Lower leg skin (tissue), 4 donors: Measurements from ENCODE around the gene GTF2A2. TPM values are rescaled to one million over a fixed set of nuclear protein-coding genes. Genes with fewer than 3 reads are reported as not detected.

Source experiments
- DNase-seq, 2 donors: peaks; one replicate each; pipeline ENCODE4 v3.0.0-alpha.2; 2019; ENCODE audit warnings: low spot score in 2 of 2
- H3K4me3 ChIP-seq: fragments of 200-600 bp; sonication (generic); 2 replicates; pipeline ENCODE4 v1.5.1; 2017; ENCODE audit warnings: mild to moderate bottlenecking, low read depth; ENCODE audit not compliant: poor library complexity, severe bottlenecking
- POLR2A ChIP-seq, 2 donors: fragments of 450-650 bp; IDR thresholded peaks; one replicate each; pipeline ENCODE4 v1.6.1; 2016 to 2017; ENCODE audit warnings: antibody characterized with exemption in 2 of 2, mild to moderate bottlenecking in 1 of 2, moderate library complexity in 1 of 2
- WGBS, 2 donors: methylation state at CpG; one replicate each; pipeline ENCODE4 v1.1.5; 2018; 5-methylcytosine and 5-hydroxymethylcytosine counted together
- intact Hi-C: fragments of 100-400 bp; cut with DNase I; formaldehyde crosslinking; loops from one replicate; pipeline ENCODE4 v1.15.0; 2023; ENCODE audit warnings: low total_unique reads
- total RNA-seq, 4 donors: library from RNA; depleted of rRNA; stranded (reverse); fragments of >200 nt; gene quantifications; one replicate each; pipeline ENCODE4 v1.1.0, GENCODE V29; 2016
- TF ChIP-seq, protein P1 (sequence below), 3 donors: fragments of 450-650 bp; IDR thresholded peaks; one replicate each; pipeline ENCODE4 v1.5.1; 2016; ENCODE audit warnings: antibody characterized with exemption in 3 of 3, mild to moderate bottlenecking in 3 of 3, moderate library complexity in 2 of 3

The GTF2A2 gene
- total RNA-seq, 4 donors from 2014 or later: 13.4 to 32.7 (median 17.0) TPM

DNA sequence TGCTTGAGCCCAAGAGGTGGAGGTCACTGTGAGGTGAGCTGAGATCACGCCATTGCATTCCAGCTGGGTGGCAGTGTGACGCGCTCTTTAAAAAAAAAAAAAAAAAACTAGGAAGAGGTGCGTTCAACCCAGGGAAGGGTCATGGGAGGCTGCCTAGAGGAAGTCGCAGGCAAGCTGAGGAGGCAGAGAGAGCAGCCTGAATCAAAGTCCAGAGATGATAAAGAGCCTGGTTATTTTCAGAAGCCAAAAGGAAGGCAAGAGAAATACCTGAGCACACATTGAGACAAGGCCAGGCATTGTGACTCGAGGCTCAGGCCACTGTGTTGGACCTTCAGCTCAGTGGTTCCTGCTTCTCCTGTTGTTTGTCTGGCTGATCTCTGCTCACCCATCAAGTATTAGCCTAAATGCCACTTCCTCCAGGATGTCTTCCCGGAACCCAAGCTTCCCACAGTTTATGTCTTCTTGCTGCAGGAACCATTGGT is 61.8 kb downstream of the GTF2A2 start:
- 70 to 83% methylated on average over 7 of the region's 7 CpGs for WGBS, 2 donors
- no peak for DNase-seq
- no peak overlapping the region for H3K4me3 ChIP-seq
- TF ChIP-seq, protein P1, sequence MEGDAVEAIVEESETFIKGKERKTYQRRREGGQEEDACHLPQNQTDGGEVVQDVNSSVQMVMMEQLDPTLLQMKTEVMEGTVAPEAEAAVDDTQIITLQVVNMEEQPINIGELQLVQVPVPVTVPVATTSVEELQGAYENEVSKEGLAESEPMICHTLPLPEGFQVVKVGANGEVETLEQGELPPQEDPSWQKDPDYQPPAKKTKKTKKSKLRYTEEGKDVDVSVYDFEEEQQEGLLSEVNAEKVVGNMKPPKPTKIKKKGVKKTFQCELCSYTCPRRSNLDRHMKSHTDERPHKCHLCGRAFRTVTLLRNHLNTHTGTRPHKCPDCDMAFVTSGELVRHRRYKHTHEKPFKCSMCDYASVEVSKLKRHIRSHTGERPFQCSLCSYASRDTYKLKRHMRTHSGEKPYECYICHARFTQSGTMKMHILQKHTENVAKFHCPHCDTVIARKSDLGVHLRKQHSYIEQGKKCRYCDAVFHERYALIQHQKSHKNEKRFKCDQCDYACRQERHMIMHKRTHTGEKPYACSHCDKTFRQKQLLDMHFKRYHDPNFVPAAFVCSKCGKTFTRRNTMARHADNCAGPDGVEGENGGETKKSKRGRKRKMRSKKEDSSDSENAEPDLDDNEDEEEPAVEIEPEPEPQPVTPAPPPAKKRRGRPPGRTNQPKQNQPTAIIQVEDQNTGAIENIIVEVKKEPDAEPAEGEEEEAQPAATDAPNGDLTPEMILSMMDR (IDR thresholded peaks at IDR 0.05): no peak
- intact Hi-C loops: no loop called here

DNA sequence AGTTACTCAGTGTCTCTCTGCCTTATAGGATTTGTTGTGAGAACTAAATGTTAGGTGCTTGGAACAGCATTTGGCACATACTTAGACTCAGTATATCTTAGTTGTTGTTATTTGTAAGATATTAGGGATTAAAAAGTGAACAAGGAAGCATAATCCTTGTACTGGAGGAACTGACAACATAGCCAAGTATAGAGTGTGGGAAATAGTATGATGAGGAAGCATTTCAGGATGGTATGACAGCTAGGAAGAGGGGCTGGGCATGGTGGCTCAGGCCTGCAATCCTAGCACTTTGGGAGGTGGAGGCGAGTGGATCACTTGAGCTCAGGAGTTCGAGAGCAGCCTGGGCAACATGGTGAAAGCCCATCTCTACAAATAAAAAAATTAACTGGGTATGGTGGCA is 62.3 kb downstream of the GTF2A2 start:
- DNase-seq: no peak
- 82 to 98% methylated on average over 2 of the region's 2 CpGs for WGBS, 2 donors
- intact Hi-C loops: no loop called here
- no peak for TF ChIP-seq POLR2A (IDR thresholded peaks at IDR 0.05)
- TF ChIP-seq, protein P1 (IDR thresholded peaks at IDR 0.05): no peak
- H3K4me3 ChIP-seq: no peak overlapping the region

DNA sequence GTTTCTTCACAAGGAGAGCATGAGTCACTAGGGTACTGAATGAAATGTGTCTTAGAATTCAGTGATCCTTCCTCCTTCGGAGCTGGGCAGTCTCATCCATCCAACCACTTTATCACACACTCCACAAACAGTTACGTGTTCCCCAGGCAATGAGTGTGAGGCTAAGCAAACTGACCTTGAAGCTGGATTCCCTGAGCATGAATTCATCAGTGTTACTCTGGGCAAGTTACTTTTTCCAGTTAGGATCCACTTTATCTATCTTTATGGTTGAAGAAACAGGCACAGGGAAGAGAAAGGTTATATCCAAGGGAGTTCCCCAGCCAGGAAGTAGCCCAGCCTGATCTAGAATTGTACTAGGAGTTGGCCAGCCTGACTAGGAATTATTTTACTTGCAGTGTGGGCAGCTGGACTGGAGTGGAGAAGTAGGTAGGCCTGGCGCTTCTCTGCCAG is 62.8 kb downstream of the GTF2A2 start:
- no peak for DNase-seq
- WGBS, 2 donors: 55 to 59% methylated on average over 3 of the region's 3 CpGs
- intact Hi-C loops: no loop called here
- no peak for TF ChIP-seq POLR2A (IDR thresholded peaks at IDR 0.05)
- TF ChIP-seq, protein P1 (IDR thresholded peaks at IDR 0.05): no peak
- H3K4me3 ChIP-seq: no peak overlapping the region

DNA sequence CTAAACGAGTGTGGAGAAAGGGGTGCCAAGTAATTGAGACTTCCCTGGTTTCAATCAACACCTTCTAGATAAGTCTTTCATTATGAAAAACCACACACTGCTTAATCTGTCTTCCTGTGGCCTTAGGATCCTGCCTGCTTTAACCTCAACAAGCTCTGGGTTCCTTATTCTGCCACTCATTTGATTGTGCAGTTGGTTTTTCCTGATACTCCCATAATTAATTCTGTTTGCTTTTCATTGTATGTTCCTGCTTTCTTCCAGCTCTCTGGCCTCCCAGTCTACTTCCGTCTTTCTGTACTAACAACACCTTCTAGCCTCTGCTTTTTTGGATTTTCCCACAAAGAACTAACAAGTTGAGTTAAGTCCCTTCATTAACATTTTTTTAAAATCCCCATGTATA is 66.0 kb downstream of the GTF2A2 start:
- DNase-seq: no peak
- WGBS, 2 donors: 27 to 32% methylated on average over 2 of the region's 2 CpGs

DNA sequence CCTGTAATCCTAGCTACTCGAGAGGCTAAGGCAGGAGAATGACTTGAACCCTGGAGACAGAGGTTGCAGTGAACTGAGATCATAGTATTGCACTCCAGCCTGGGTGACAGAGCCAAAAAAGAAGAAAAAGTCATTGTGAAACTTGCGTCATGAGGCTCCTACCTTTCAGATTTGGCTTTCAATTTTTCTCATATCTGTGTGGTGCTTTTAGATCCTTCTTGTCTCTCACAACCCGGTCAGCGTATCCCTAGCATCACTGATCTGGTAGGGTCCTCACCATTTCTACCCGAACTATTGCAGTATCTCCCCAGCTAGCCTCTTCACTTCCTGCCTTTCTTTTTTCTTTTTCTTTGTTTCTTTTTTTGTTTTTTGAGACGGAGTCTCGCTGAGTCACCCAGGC is 67.3 kb downstream of the GTF2A2 start:
- no peak overlapping the region for H3K4me3 ChIP-seq
- intact Hi-C loops: no loop called here
- TF ChIP-seq, protein P1 (IDR thresholded peaks at IDR 0.05): no peak
- TF ChIP-seq POLR2A (IDR thresholded peaks at IDR 0.05): no peak
- 88 to 91% methylated on average over 7 of the region's 7 CpGs for WGBS, 2 donors
- DNase-seq: no peak

More for the DNA sequence above, 66.0 kb downstream of the GTF2A2 start:
- intact Hi-C loops: no loop called here
- no peak overlapping the region for H3K4me3 ChIP-seq
- no peak for TF ChIP-seq POLR2A (IDR thresholded peaks at IDR 0.05)
- TF ChIP-seq, protein P1 (IDR thresholded peaks at IDR 0.05): no peak

Other genes starting within 250 kb of the GTF2A2 start
- gene FAM81A, start 219.3 kb downstream of the GTF2A2 start, total RNA-seq: 1 to 10 TPM; 1.3 to 2.3 (median 2.1) TPM
- gene GCNT3, start 45.7 kb downstream of the GTF2A2 start, total RNA-seq: 1 to 10 TPM in 1 of 4 donors, not detected in 3; 1.5 TPM
- gene BNIP2, start 31.8 kb upstream of the GTF2A2 start, total RNA-seq: 100 to 1,000 TPM in 3 of 4 donors, 10 to 100 TPM in 1; 84.3 to 147 (median 123) TPM